Endothelial cell of umbilical vein (primary cell): Measurements from ENCODE around the gene TIFAB.

Experiments
- CTCF ChIP-seq, 2 donors: IDR thresholded peaks; 1 replicate in 1 of 2; 2 replicates in 1 of 2; pipeline ENCODE4 v1.5.1; 2011; ENCODE audit warnings: low read length in 2 of 2, mild to moderate bottlenecking in 2 of 2, moderate library complexity in 2 of 2, control low read depth in 1 of 2, inconsistent platforms in 1 of 2, low read depth in 1 of 2; ENCODE audit not compliant: insufficient read depth in 1 of 2; ENCODE audit errors: extremely low read depth in 1 of 2
- GATA2 ChIP-seq: IDR thresholded peaks from 2 replicates; pipeline ENCODE4 v1.7.0; 2011; ENCODE audit warnings: low read depth, mild to moderate bottlenecking, moderate library complexity, mixed read lengths, low read length; ENCODE audit not compliant: insufficient read length, insufficient read depth
- MYC ChIP-seq: IDR thresholded peaks from one replicate; pipeline ENCODE4 v1.6.1; 2011; ENCODE audit warnings: mild to moderate bottlenecking, low read depth, low read length
- POLR2AphosphoS5 ChIP-seq: IDR thresholded peaks from 2 replicates; pipeline ENCODE4 v1.6.1; 2012; ENCODE audit warnings: low read depth, mild to moderate bottlenecking, control low read depth, low read length, moderate library complexity; ENCODE audit not compliant: insufficient read depth

- TF ChIP-seq CTCF (IDR thresholded peaks at IDR 0.05; ENCODE audit: extremely low read depth in 1 of 2, insufficient read depth in 1 of 2, low read depth in 1 of 2, low read length in 2 of 2) (no peak), MYC (no peak), GATA2 (no peak), POLR2AphosphoS5 (no peak)
Observed at GRCh38 chr5:135447298-135447929, 4.7 kb downstream of the TIFAB start, which contains the start of gene DCANP1.
